Measurements from ENCODE around the gene HNF1B. TPM values are rescaled to one million over a fixed set of nuclear protein-coding genes. Genes with fewer than 3 reads are reported as not detected.

HNF1B gene
- total RNA-seq, 1 donor from 2014 or later = 29.8 TPM

DNA sequence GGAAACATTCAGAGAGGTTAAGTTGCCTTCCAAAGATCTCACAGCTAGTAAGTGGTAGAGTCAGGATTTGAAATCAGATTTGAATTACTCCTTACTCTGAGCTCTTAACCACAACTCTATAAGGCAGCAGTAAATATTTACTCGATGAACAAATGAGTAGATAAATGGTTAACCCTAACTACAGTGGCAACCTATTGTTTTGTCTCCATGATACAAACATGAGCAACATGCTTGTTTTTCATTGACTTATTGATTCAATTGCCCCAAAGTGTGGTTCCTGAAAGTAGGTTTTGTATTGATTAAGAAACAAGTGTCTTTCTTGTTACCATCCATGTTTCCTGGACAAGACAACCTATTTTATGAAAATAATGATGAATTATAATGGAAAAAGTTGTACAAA, 66.8 kb downstream of the HNF1B start:
- no peak for DNase-seq (ENCODE audit: low read depth)

GRCh38 chr17:37677021-37677420, 67.8 kb downstream of the HNF1B start:
- H3K4me3 ChIP-seq (ENCODE audit: low read depth, low read length) = no peak overlapping the region
- TF ChIP-seq CTCF (conservative IDR thresholded peaks at IDR 0.05; ENCODE audit: low read depth, low read length) = no peak
- DNase-seq (ENCODE audit: low read depth) = no peak

More for the DNA sequence above, 66.8 kb downstream of the HNF1B start:
- no peak for TF ChIP-seq CTCF (conservative IDR thresholded peaks at IDR 0.05; ENCODE audit: low read depth, low read length)
- H3K4me3 ChIP-seq (ENCODE audit: low read depth, low read length) = no peak overlapping the region

GRCh38 chr17:37676115-37676925, 68.5 kb downstream of the HNF1B start:
- H3K4me3 ChIP-seq (ENCODE audit: low read depth, low read length) = no peak overlapping the region
- DNase-seq (ENCODE audit: low read depth) = peak; percentile 98
- TF ChIP-seq CTCF (conservative IDR thresholded peaks at IDR 0.05; ENCODE audit: low read depth, low read length) = no peak

- H3K4me3 ChIP-seq (ENCODE audit: low read depth, low read length) = no peak overlapping the region
- no peak for DNase-seq (ENCODE audit: low read depth)
- no peak for TF ChIP-seq CTCF (conservative IDR thresholded peaks at IDR 0.05; ENCODE audit: low read depth, low read length)
Observed at GRCh38 chr17:37674511-37674910, 70.3 kb downstream of the HNF1B start.

- DNase-seq (ENCODE audit: low read depth) = no peak
- H3K4me3 ChIP-seq (ENCODE audit: low read depth, low read length) = no peak overlapping the region
- TF ChIP-seq CTCF (conservative IDR thresholded peaks at IDR 0.05; ENCODE audit: low read depth, low read length) = no peak
Observed at GRCh38 chr17:37673386-37673785, 71.5 kb downstream of the HNF1B start.

GRCh38 chr17:37672548-37673078, 72.2 kb downstream of the HNF1B start:
- H3K4me3 ChIP-seq (ENCODE audit: low read depth, low read length) = no peak overlapping the region
- no peak for TF ChIP-seq CTCF (conservative IDR thresholded peaks at IDR 0.05; ENCODE audit: low read depth, low read length)
- DNase-seq (ENCODE audit: low read depth) = no peak
